ENCODE data around the gene PRKD1.

PRKD1 gene
- 0 reads per million in 3 donors for total RNA-seq

GRCh38 chr14:29927376-29928116, at the start of gene PRKD1:
Gene PRKD1, minus strand, starts transcription at chr14:29927847.
- no peaks in the 10 kb centered on the region for H3K4me1 ChIP-seq (ENCODE audit: control insufficient read depth, insufficient read depth, low read length, poor library complexity, severe bottlenecking)
- H3K4me3 ChIP-seq (ENCODE audit: insufficient read depth, low read depth, low read length, poor library complexity, severe bottlenecking) = no peak within 1 kb of the TSS
- no peak within 1 kb of the TSS for H3K27ac ChIP-seq (ENCODE audit: insufficient read depth, low read length, poor library complexity, severe bottlenecking)
- H3K36me3 ChIP-seq (ENCODE audit: control insufficient read depth, insufficient read depth, low read length) = no peaks in the 10 kb centered on the region
- H3K27me3 ChIP-seq (replicated peaks; ENCODE audit: control insufficient read depth, insufficient read depth, low read length, poor library complexity, severe bottlenecking) = peaks cover 9% of the 10 kb centered on the region
- H3K9me3 ChIP-seq (ENCODE audit: control insufficient read depth, low read length) = no peaks in the 10 kb centered on the region
- no peak for DNase-seq

- H3K27me3 ChIP-seq (replicated peaks; ENCODE audit: control insufficient read depth, insufficient read depth, low read length, poor library complexity, severe bottlenecking) = no peaks in the 10 kb centered on the region
- H3K36me3 ChIP-seq (ENCODE audit: control insufficient read depth, insufficient read depth, low read length) = no peaks in the 10 kb centered on the region
- H3K9me3 ChIP-seq (ENCODE audit: control insufficient read depth, low read length) = no peaks in the 10 kb centered on the region
- no peak overlapping the region for H3K4me3 ChIP-seq (ENCODE audit: insufficient read depth, low read depth, low read length, poor library complexity, severe bottlenecking)
- no peaks in the 10 kb centered on the region for H3K4me1 ChIP-seq (ENCODE audit: control insufficient read depth, insufficient read depth, low read length, poor library complexity, severe bottlenecking)
- H3K27ac ChIP-seq (ENCODE audit: insufficient read depth, low read length, poor library complexity, severe bottlenecking) = no peak overlapping the region
- no peak for DNase-seq
Observed at GRCh38 chr14:29971101-29971500, 43.5 kb upstream of the PRKD1 start.

- Histone ChIP-seq H3K9me3 (ENCODE audit: control insufficient read depth, low read length) (no peaks in the 10 kb centered on the region), H3K36me3 (ENCODE audit: control insufficient read depth, insufficient read depth, low read length) (no peaks in the 10 kb centered on the region), H3K27me3 (replicated peaks; ENCODE audit: control insufficient read depth, insufficient read depth, low read length, poor library complexity, severe bottlenecking) (no peaks in the 10 kb centered on the region), H3K27ac (ENCODE audit: insufficient read depth, low read length, poor library complexity, severe bottlenecking) (no peak overlapping the region), H3K4me3 (ENCODE audit: insufficient read depth, low read depth, low read length, poor library complexity, severe bottlenecking) (no peak overlapping the region), H3K4me1 (ENCODE audit: control insufficient read depth, insufficient read depth, low read length, poor library complexity, severe bottlenecking) (no peaks in the 10 kb centered on the region)
- DNase-seq = no peak
Observed at GRCh38 chr14:29955087-29955486, 27.4 kb upstream of the PRKD1 start.

- Histone ChIP-seq H3K9me3 (ENCODE audit: control insufficient read depth, low read length) (no peaks in the 10 kb centered on the region), H3K27me3 (replicated peaks; ENCODE audit: control insufficient read depth, insufficient read depth, low read length, poor library complexity, severe bottlenecking) (no peaks in the 10 kb centered on the region), H3K36me3 (ENCODE audit: control insufficient read depth, insufficient read depth, low read length) (no peaks in the 10 kb centered on the region), H3K27ac (ENCODE audit: insufficient read depth, low read length, poor library complexity, severe bottlenecking) (no peak overlapping the region), H3K4me1 (ENCODE audit: control insufficient read depth, insufficient read depth, low read length, poor library complexity, severe bottlenecking) (no peaks in the 10 kb centered on the region), H3K4me3 (ENCODE audit: insufficient read depth, low read depth, low read length, poor library complexity, severe bottlenecking) (no peak overlapping the region)
- no peak for DNase-seq
Observed at GRCh38 chr14:29953501-29953900, 25.9 kb upstream of the PRKD1 start.

- Histone ChIP-seq H3K27me3 (replicated peaks; ENCODE audit: control insufficient read depth, insufficient read depth, low read length, poor library complexity, severe bottlenecking) (no peaks in the 10 kb centered on the region), H3K4me1 (ENCODE audit: control insufficient read depth, insufficient read depth, low read length, poor library complexity, severe bottlenecking) (no peaks in the 10 kb centered on the region), H3K4me3 (ENCODE audit: insufficient read depth, low read depth, low read length, poor library complexity, severe bottlenecking) (no peak overlapping the region), H3K36me3 (ENCODE audit: control insufficient read depth, insufficient read depth, low read length) (no peaks in the 10 kb centered on the region), H3K27ac (ENCODE audit: insufficient read depth, low read length, poor library complexity, severe bottlenecking) (no peak overlapping the region), H3K9me3 (ENCODE audit: control insufficient read depth, low read length) (peaks cover 6% of the 10 kb centered on the region)
- no peak for DNase-seq
Observed at GRCh38 chr14:29944091-29944490, 16.4 kb upstream of the PRKD1 start.

GRCh38 chr14:29941401-29941800, 13.8 kb upstream of the PRKD1 start:
- H3K27me3 ChIP-seq (replicated peaks; ENCODE audit: control insufficient read depth, insufficient read depth, low read length, poor library complexity, severe bottlenecking) = no peaks in the 10 kb centered on the region
- no peak overlapping the region for H3K4me3 ChIP-seq (ENCODE audit: insufficient read depth, low read depth, low read length, poor library complexity, severe bottlenecking)
- H3K9me3 ChIP-seq (ENCODE audit: control insufficient read depth, low read length) = peaks cover 6% of the 10 kb centered on the region
- no peaks in the 10 kb centered on the region for H3K36me3 ChIP-seq (ENCODE audit: control insufficient read depth, insufficient read depth, low read length)
- no peak for DNase-seq
- H3K4me1 ChIP-seq (ENCODE audit: control insufficient read depth, insufficient read depth, low read length, poor library complexity, severe bottlenecking) = no peaks in the 10 kb centered on the region
- no peak overlapping the region for H3K27ac ChIP-seq (ENCODE audit: insufficient read depth, low read length, poor library complexity, severe bottlenecking)

- H3K4me3 ChIP-seq (ENCODE audit: insufficient read depth, low read depth, low read length, poor library complexity, severe bottlenecking) = no peak overlapping the region
- no peaks in the 10 kb centered on the region for H3K27me3 ChIP-seq (replicated peaks; ENCODE audit: control insufficient read depth, insufficient read depth, low read length, poor library complexity, severe bottlenecking)
- H3K36me3 ChIP-seq (ENCODE audit: control insufficient read depth, insufficient read depth, low read length) = no peaks in the 10 kb centered on the region
- no peak for DNase-seq
- H3K27ac ChIP-seq (ENCODE audit: insufficient read depth, low read length, poor library complexity, severe bottlenecking) = no peak overlapping the region
- peaks cover 6% of the 10 kb centered on the region for H3K9me3 ChIP-seq (ENCODE audit: control insufficient read depth, low read length)
- no peaks in the 10 kb centered on the region for H3K4me1 ChIP-seq (ENCODE audit: control insufficient read depth, insufficient read depth, low read length, poor library complexity, severe bottlenecking)
Observed at GRCh38 chr14:29940482-29940881, 12.8 kb upstream of the PRKD1 start.

- no peak overlapping the region for H3K27ac ChIP-seq (ENCODE audit: insufficient read depth, low read length, poor library complexity, severe bottlenecking)
- no peaks in the 10 kb centered on the region for H3K4me1 ChIP-seq (ENCODE audit: control insufficient read depth, insufficient read depth, low read length, poor library complexity, severe bottlenecking)
- no peak overlapping the region for H3K4me3 ChIP-seq (ENCODE audit: insufficient read depth, low read depth, low read length, poor library complexity, severe bottlenecking)
- no peaks in the 10 kb centered on the region for H3K9me3 ChIP-seq (ENCODE audit: control insufficient read depth, low read length)
- DNase-seq = no peak
- no peaks in the 10 kb centered on the region for H3K27me3 ChIP-seq (replicated peaks; ENCODE audit: control insufficient read depth, insufficient read depth, low read length, poor library complexity, severe bottlenecking)
- no peaks in the 10 kb centered on the region for H3K36me3 ChIP-seq (ENCODE audit: control insufficient read depth, insufficient read depth, low read length)
Observed at GRCh38 chr14:29937116-29937515, 9.5 kb upstream of the PRKD1 start.

- no peak for DNase-seq
- Histone ChIP-seq H3K27ac (ENCODE audit: insufficient read depth, low read length, poor library complexity, severe bottlenecking) (no peak overlapping the region), H3K27me3 (replicated peaks; ENCODE audit: control insufficient read depth, insufficient read depth, low read length, poor library complexity, severe bottlenecking) (peaks cover 9% of the 10 kb centered on the region), H3K4me1 (ENCODE audit: control insufficient read depth, insufficient read depth, low read length, poor library complexity, severe bottlenecking) (no peaks in the 10 kb centered on the region), H3K4me3 (ENCODE audit: insufficient read depth, low read depth, low read length, poor library complexity, severe bottlenecking) (no peak overlapping the region), H3K9me3 (ENCODE audit: control insufficient read depth, low read length) (no peaks in the 10 kb centered on the region), H3K36me3 (ENCODE audit: control insufficient read depth, insufficient read depth, low read length) (no peaks in the 10 kb centered on the region)
Observed at GRCh38 chr14:29930283-29930682, 2.6 kb upstream of the PRKD1 start.

- H3K4me1 ChIP-seq (ENCODE audit: control insufficient read depth, insufficient read depth, low read length, poor library complexity, severe bottlenecking) = no peaks in the 10 kb centered on the region
- no peak overlapping the region for H3K27ac ChIP-seq (ENCODE audit: insufficient read depth, low read length, poor library complexity, severe bottlenecking)
- no peaks in the 10 kb centered on the region for H3K9me3 ChIP-seq (ENCODE audit: control insufficient read depth, low read length)
- H3K27me3 ChIP-seq (replicated peaks; ENCODE audit: control insufficient read depth, insufficient read depth, low read length, poor library complexity, severe bottlenecking) = peaks cover 9% of the 10 kb centered on the region
- no peak overlapping the region for H3K4me3 ChIP-seq (ENCODE audit: insufficient read depth, low read depth, low read length, poor library complexity, severe bottlenecking)
- no peaks in the 10 kb centered on the region for H3K36me3 ChIP-seq (ENCODE audit: control insufficient read depth, insufficient read depth, low read length)
- no peak for DNase-seq
Observed at GRCh38 chr14:29928117-29928640, 532 bp upstream of the PRKD1 start.
